Choroid plexus epithelial cell (primary cell): Measurements from ENCODE around the gene ARAP2.
A peak's percentile ranks its signal among the peaks of the same experiment; 100 is the strongest.

Source experiments
- DNase-seq: peaks from one replicate; pipeline ENCODE4 v3.0.0-alpha.2; 2010; ENCODE audit warnings: low read depth
- H3K4me3 ChIP-seq: 2 replicates; pipeline ENCODE4 v1.5.1; 2011; ENCODE audit warnings: low read depth, mild to moderate bottlenecking, control low read depth, low read length, moderate library complexity
- TF ChIP-seq, protein P1 (sequence below): conservative IDR thresholded peaks from 2 replicates; pipeline ENCODE4 v1.5.1; 2011; ENCODE audit warnings: low read depth, mild to moderate bottlenecking, control low read depth, inconsistent platforms, low read length, moderate library complexity

The ARAP2 gene, protein sequence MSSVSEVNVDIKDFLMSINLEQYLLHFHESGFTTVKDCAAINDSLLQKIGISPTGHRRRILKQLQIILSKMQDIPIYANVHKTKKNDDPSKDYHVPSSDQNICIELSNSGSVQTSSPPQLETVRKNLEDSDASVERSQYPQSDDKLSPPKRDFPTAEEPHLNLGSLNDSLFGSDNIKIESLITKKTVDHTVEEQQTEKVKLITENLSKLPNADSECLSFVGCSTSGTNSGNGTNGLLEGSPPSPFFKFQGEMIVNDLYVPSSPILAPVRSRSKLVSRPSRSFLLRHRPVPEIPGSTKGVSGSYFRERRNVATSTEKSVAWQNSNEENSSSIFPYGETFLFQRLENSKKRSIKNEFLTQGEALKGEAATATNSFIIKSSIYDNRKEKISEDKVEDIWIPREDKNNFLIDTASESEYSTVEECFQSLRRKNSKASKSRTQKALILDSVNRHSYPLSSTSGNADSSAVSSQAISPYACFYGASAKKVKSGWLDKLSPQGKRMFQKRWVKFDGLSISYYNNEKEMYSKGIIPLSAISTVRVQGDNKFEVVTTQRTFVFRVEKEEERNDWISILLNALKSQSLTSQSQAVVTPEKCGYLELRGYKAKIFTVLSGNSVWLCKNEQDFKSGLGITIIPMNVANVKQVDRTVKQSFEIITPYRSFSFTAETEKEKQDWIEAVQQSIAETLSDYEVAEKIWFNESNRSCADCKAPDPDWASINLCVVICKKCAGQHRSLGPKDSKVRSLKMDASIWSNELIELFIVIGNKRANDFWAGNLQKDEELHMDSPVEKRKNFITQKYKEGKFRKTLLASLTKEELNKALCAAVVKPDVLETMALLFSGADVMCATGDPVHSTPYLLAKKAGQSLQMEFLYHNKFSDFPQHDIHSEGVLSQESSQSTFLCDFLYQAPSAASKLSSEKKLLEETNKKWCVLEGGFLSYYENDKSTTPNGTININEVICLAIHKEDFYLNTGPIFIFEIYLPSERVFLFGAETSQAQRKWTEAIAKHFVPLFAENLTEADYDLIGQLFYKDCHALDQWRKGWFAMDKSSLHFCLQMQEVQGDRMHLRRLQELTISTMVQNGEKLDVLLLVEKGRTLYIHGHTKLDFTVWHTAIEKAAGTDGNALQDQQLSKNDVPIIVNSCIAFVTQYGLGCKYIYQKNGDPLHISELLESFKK (N-terminal part only)

DNA sequence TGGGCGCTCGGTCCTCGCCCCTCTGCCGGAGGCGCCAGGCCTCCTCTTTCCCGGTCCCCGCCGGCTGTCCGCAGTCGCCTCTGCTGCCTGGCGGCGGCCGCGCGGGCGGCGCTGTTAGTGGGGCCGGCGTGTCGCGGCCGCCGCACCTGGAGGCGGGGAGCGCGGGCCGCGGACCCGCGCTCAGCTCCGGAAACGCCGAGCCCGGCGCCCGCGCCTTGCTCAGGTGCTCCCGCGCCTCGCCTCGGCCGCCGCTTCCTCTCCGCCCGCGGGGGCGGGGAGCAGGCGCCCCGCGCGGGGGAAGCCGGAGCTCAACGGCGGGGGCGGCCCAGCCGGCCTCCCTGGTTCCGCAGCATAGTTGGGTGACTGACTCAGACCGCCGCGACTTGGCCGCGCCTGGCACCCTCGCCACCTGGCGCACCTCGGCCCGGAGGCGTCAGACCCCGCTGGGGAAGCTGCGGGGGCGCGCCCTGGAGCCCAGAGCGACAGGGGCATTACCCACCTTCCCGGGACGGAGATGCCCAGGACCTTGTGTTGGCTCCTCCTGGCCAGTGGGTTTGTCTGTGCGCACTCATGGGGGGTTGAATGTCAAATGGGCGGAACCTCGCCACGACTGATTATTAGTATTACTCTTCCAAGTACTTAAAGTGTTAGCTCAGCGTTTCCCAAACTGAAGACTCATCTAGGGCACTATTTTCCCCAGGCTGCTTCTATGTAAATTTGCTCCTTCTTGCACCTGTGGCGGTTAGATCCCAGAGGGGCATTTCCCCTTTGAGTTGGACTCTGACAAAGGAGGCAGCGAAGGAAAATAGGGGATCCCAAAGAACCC lies at the start of gene ARAP2:
ARAP2 (minus strand) TSS at position 258 of the 826 bp plus-strand sequence. CDS start 15,028 bp downstream, outside the sequence.
- H3K4me3 ChIP-seq = peak within 1 kb of the TSS; percentile 65
- TF ChIP-seq, protein P1, sequence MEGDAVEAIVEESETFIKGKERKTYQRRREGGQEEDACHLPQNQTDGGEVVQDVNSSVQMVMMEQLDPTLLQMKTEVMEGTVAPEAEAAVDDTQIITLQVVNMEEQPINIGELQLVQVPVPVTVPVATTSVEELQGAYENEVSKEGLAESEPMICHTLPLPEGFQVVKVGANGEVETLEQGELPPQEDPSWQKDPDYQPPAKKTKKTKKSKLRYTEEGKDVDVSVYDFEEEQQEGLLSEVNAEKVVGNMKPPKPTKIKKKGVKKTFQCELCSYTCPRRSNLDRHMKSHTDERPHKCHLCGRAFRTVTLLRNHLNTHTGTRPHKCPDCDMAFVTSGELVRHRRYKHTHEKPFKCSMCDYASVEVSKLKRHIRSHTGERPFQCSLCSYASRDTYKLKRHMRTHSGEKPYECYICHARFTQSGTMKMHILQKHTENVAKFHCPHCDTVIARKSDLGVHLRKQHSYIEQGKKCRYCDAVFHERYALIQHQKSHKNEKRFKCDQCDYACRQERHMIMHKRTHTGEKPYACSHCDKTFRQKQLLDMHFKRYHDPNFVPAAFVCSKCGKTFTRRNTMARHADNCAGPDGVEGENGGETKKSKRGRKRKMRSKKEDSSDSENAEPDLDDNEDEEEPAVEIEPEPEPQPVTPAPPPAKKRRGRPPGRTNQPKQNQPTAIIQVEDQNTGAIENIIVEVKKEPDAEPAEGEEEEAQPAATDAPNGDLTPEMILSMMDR = no peak
- DNase-seq = peak; percentile 35

DNA sequence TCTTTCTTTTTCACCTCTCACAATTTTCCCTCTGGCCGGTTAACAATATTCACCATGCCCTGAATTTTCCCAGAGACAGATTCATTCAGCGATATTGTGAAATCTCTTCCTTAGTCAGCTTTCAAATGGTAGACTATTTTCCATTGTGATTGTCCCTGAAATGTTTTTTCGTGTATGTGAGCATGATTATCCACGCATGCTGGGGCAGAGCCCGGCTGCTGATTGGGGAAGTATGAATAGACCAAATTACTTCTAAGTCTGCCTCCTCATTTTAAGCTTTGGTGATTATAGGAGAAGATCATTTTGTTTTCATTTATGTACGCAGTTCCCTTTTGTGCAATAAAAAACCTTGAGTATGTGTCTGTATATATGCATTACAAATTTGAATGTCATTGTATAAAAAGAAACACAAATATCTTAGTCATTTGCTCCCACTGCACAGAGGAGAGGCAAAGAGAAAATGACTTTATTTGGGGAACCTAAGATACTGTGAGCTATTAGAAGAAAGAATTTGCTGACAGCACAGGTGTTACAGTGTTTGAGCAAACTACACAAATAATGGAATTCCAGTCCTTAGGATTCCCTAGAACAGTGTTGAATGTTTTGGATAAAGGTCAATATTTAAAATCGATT lies 48.4 kb upstream of the ARAP2 start:
- TF ChIP-seq, protein P1 = no peak
- no peak overlapping the region for H3K4me3 ChIP-seq
- no peak for DNase-seq

DNA sequence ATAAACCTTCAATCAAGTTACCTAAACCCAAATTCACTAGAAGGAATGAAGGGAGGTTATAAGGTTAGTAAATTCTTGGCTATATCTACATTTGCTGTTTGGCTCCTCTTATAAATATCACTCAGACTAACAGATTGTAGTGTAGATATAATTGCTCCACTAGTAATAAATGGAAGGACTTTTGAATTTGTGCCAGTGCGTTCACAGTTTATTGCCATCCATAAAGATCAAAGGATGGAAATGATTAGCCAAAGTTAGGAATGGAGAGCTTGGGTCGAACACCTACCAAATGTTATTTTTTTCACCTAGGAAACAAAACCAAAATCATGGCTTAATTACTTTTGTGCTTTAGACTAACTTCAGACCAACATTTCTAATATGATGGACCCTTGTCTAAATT lies 46.3 kb upstream of the ARAP2 start:
- TF ChIP-seq, protein P1 = no peak
- no peak overlapping the region for H3K4me3 ChIP-seq

DNA sequence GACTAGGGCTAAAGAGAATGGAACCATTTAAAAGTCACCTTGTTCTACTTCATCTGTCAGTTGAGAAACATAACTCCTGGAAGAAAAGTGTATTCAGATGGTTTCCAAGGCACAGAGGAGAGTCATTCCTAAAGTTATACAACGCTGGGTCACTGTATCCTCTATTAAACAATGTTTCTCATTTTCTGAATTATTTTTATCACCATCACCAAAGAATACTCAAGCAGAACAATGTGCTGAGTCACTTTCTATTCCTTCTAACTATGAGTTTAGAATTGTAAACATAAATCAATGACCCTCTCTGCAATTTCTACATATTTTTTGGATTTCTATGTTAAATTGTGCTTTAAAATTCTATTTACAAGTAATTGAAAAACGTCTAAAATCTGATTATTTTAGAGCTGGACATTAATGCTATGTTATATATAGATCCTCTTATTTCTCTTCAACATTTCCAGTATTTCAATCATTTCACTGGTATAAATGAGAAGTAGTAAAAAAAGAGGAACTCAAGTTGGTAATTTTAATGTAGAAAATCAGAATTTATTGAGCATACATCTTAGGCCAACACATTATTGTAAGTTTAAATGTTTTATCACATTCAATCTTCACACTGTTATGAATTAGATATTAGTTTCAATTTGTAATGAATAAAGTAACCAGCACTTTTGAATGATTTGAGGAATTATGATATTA lies 44.6 kb upstream of the ARAP2 start:
- H3K4me3 ChIP-seq = no peak overlapping the region
- TF ChIP-seq, protein P1 = no peak
- DNase-seq = no peak

More for the DNA sequence above, 46.3 kb upstream of the ARAP2 start:
- no peak for DNase-seq

DNA sequence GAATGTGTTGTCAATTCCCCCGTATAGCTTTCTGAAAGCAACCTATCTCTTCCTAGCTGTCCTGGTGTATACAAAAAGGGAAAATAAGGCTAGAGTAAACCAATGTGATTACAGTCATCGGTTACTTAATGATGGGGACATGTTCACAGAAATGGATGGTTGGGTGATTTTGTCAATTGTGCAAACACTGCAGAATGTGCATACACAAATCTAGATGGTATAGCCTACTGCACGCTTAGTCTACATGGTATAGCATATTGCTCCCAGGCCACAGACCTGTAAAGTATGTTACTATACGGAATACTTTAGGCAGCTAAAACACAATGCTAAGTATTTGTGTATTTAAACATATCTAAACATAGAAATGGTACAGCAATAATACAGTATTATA lies 42.2 kb upstream of the ARAP2 start:
- no peak overlapping the region for H3K4me3 ChIP-seq
- no peak for DNase-seq
- TF ChIP-seq, protein P1 = no peak
